NCI-H510A treated with DMSO at 0.1 percent for 48 hours (cell line): ENCODE results near the gene SEC23IP.

ENCODE experiments used
- DNase-seq: peaks from one replicate; lab custom pipeline; 2025; lab: John Stamatoyannopoulos, UW

SEC23IP gene

DNA sequence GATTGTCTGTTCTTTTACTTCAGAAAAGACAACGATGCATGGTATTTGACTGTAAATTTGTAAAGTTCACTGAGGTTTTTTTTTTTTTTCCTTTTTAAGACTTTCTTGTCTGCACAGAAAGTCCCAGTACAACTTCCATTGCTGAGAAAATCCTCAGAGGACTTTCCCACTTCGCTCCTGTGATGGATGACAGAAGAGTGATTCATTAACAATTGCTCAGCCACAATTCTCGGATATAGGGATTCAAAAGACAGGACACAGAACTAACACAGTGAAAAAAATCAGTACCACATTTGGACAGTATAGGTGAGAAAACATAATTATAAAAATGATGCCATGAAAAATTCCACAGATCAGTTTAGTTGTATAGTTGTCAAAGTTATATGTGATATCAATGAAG, 48.0 kb downstream of the SEC23IP start:
- no peak for DNase-seq

DNA sequence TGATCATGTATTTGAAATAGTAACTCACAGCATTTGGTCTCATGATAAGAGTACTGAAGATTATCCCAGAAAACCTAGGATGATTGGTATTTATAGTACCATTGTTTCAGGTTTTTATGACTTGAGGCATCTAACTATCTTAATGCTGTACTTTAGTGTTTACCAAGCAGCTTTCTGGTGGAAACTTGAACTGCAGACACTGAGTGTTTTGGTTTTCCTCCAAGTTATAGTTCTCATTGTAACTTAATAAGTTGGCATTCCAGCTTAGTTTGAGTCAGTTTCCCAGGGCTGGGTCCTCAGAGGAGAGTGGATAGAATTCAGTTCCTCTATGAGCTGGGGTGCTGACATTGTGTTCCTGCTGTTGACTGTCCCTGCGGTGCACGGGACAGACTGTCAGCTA, 50.4 kb downstream of the SEC23IP start:
- no peak for DNase-seq

DNA sequence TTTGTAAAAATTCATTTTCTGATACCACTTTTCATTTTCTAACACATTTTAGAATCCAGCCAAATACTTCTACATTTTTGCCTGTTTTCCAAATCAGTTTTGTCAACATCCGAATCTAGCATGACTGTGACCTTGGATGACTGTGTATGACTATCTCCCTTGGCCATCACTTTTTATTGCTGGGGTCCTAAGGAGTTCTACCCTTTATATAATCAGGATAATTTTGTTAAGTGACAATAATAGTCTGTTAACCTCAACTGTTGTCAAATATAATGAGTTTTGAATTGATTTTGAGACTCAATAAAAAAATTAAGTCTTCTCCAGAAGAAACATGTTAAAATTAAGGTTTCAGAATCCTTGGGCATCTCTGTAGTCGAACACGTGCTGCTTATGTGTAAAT, 53.3 kb downstream of the SEC23IP start:
- DNase-seq, result no peak

GRCh38 chr10:119947300-119947699, 54.8 kb downstream of the SEC23IP start:
- no peak for DNase-seq

DNA sequence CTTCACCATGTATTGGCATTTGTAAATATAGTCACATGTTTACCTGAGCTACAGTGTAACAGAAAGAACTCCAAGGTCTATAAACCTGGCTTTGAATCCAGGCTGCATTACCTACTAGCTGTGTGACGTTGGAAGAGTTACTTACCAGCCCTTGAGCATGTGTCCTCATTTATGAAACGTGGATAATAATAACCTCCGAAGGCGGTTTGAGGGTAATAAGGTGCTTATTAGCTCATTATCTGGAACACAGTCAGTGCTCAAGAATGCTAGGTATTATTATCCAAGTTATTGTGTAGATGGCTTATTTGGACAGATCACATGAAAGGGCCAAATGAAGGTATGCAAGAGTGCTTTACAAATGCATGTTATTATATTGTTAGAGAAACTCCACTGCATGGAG, 64.9 kb downstream of the SEC23IP start:
- no peak for DNase-seq

DNA sequence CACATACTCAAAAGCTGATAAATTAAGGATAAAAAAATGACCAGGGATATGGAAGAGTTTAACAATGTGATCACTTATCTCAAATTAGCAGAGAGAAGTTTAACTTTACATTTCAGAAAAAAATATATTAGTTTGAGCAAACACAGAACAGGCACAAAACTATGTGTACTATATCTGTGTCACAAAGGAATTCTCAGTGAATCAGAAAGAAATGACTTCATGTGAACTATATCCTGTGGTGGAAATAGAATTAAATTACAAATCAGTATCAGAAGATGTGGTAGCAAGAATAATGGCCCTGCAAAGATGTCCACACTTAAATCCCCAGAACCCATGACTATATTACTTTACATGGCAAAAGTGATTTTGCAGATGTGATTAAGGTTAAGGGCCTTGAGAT, 70.3 kb downstream of the SEC23IP start:
- no peak for DNase-seq

DNA sequence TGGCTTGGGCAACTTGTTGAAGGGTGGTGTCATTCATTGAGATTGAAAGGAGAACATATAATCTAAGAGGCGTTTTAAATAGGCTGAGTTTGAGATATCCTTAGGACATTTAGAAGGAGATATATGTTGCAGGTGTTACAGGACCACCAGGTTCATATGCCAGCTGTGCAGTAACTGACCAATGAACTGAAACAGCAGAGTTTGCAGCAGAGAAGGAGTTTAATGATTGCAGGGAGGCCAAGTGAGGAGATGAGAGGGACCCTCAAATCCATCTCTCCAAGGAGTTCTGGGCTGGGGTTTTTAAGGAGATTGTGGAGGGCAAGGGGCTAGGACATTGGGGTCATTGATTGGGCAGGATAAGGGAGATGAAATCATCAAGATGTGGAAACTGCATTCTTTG, 74.5 kb downstream of the SEC23IP start:
- no peak for DNase-seq

GRCh38 chr10:119969609-119970008, 77.1 kb downstream of the SEC23IP start:
- DNase-seq, result no peak

DNA sequence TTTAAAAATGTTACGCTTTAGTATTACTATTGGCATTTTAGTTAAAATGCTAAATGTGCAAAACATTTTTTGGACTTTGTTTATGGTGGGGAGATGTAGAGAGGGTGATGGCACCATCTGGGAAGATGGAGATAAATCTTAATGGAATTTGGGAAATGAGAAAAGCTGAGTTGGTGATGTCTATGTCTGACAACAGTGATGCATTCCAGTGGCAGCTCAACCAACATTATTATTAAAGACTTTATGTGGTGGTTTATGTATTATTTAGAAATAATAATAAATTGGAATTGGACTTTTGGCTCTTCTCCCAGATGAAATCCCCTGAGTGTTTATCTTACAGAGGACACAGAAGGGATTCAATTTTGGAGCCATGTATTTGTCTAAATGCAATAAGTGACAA, 77.6 kb downstream of the SEC23IP start:
- DNase-seq, result no peak

DNA sequence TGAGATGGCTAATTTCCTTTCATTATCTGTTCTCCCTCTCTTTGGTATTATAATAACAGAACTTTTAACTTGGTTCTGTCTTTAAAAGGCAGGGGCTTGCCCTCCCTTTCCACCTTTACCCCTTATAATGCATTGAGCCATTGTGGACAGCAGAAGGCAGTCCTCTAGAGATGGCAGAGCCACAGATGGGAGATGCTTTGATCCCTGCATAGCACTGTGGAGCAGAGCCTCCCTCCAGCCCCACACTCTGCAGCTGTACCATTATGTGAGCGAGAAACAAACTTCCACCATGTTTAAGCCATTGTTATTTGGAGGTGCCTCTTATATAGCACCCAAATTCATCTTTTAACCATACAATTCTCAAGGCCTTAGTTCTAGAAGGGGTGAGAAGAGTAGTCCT, 78.4 kb downstream of the SEC23IP start:
- no peak for DNase-seq

- no peak for DNase-seq
These were observed 80.8 kb downstream of the SEC23IP start for GRCh38 chr10:119973281-119973680.

- DNase-seq, result no peak
These were observed 83.9 kb downstream of the SEC23IP start for GRCh38 chr10:119976421-119976820.

- DNase-seq, result no peak
These were observed 88.6 kb downstream of the SEC23IP start for GRCh38 chr10:119980956-119981750.

- no peak for DNase-seq
These were observed 89.3 kb downstream of the SEC23IP start for GRCh38 chr10:119981826-119982225.

- DNase-seq, result no peak
These were observed 95.8 kb downstream of the SEC23IP start for GRCh38 chr10:119988333-119988732.

DNA sequence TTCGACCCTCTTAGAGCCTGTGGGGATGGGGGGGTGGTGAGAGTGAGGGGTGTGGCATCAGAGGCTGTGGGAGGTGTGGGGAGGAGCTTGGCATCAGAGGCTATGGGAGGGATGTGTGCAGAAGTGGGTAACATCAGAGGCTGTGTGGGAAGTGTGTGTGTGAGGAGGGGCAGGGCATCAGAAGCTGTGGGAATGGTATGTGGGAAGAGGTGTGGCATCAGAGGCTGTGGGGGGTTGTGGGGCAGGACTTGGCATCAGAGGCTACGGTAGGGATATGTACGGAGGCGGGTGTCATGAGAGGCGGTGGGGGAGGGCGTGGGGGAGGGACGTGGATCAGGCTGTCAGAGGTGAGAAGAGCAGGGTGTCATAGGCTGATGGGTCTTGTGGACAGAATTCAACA, 97.4 kb downstream of the SEC23IP start:
- no peak for DNase-seq

DNA sequence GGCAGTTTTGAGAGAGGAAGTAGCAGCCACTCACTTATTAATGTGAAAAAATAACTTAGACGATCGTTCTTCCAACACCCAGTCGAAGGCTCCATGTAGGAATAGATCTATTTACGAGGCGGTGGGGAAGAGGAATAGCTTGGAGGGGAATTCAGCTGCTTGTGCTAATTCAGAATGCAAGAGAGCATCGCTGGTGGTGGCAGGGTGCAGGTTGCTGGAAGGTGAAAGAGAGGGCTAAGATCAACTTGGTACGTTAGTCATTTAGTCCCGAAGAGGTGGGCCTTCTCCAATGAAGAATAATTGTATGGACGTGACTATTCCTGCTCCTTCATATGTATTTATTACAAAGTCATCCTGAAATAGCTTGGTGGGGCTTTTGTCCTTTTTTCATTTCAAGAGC, 98.5 kb downstream of the SEC23IP start:
- DNase-seq, result no peak

- DNase-seq, result no peak
These were observed 99.3 kb downstream of the SEC23IP start for GRCh38 chr10:119991816-119992215.
